ENCODE measurements around the gene SKOR2.

SKOR2 gene

DNA sequence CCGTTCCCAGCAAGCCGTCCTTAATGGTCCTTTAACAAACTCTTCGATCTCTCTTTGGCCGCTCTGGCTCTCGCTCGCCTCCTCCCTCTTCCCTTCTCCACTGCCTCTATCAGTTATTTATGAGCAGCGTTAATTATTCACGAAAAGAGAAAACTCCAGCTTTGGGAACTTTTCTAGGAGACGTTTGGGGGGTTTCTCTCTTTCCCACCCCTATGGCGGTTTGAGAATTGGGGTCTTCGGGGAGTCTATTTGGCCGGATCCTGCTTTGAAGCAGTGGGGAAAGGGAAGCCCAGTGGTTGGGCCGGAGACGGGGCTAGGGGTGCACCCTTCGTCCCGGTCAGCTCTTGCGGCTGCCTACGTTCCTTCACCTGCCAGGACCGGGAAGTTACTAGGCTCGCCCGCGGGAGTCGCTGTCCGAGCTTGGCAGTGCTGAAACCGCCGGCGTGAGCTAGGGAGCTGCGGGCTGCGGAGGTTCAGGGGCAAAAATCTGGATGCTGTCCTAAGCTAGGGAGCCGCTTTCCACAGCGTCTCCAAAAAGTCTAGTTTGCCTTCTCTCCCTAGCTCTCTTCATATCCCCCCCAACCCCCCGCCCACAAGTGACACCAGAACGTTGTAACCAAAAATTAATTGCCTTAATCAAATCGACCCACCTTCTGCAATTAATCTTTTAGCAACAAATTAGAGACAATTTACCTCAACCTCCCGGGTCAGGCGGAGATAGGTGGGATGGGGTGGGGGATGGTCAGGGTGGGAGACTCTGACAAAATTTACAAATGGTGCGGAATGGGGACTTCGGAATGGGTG lies 8.9 kb upstream of the SKOR2 start:
- DNase-seq, result no peak

DNA sequence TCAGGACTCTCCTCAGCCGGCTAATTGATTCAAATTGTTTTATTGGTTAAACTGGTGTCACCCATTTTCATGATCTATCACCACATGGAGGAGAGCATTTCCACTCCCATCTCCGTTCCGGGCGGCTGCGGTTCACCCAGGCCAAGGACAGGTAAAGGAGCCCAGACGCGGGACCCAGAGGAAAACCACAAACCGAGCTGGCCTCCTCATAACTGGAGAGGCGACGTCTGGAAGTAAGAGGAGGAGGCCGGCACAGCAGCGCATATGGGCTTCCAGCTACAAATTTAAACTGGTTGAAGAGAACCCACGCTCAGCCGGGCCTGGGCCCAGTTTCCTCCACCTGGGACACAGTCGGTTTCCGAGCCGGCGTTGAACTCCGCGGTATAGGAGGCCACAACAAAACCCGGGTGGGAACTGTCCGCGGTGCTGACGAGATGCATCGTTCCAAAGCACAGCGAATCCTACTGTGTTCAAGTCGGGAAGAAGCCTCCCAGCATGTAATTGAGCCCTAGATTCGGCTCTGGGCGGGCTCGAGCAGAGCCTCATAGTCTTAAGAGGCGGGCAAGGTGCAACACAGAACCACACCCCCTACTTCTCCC lies 3.0 kb upstream of the SKOR2 start:
- no peak for DNase-seq

DNA sequence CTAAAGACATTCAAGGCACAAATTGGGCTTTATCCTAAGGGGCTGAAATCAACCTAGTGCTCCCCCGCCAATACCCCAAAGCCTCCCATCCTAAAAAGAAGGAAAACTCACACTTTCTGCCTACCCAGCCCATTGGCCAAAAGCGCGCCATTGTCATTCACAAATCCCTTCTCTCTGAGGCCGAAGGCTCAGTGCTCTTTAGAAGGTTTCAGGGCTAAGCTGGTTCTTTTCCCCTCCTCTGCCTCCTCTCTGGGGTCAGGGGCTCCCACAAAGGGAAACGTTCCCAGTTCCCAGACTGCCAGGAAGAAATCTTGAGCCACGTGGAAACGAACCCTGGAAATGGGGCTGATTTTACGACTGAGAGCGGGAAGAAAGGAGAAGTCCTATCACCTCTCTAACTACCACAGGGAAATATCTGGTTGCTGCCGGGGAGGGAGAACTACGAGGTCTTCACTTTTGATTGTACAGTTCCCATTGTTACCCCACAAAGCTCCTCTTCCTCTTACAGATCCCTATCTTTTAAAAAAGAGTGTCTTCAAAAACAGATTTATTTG lies 1.7 kb upstream of the SKOR2 start:
- DNase-seq, result no peak

DNA sequence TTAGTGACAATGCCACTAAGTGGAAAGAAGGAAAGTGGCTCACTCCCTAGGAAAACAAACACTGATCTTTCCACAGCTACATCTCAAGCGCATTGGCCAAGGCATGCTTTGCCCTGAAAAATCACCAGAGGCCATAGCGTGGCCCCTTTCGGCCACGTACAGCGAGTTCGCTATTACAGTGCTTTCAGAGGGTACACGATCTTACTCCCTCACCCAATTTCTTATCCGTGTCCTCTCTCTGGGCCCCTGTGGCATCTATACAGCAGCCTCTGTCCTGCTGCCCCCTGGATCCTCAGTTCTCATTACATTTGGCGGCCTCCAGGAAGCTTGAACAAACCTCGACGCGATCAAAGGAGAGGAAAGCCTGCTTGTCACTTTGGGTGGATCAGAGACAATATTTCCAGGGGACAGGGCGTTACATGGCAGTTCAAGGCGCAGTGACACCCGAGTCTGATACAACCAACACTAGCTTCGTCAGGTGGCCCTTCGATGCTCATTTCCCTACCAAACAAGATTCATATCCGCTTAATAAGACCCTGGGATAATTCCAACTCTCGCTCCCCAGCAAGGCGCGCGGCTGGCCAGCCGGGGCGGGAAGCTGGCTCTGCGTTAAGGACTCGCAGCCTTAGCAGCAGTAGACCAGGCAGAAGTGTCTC lies 941 bp downstream of the SKOR2 start:
- no peak for DNase-seq

DNA sequence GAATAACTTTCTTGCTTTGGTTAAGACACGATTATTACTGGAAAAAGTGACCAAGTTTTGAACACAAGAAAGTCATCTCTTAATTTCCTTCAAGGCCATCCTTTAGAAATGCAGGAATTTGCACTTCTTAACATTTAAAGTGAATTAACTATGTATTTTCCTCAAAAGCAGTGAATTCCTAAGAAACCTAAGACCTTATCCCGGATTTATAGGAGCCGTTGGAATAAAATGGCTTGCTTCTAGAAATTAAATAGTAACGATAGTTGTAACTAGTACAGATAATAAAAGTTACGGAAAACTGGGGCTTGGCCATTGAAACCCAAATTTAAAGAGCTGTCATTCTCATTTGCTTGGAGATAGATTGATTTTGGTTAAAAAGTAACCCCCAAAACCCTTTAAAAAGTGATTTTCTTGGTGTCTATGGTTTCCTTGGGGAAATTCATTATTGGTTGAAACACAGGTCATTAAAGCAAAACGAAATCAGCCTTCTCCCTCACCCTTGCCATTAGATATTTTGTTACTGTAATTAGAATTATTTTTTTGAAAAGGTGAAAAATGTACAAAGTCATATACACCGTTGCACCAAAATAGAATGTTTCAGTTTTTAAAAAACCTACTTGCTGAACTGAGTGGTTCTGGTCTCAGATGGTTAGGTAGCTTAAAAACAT lies 2.0 kb downstream of the SKOR2 start:
- no peak for DNase-seq

DNA sequence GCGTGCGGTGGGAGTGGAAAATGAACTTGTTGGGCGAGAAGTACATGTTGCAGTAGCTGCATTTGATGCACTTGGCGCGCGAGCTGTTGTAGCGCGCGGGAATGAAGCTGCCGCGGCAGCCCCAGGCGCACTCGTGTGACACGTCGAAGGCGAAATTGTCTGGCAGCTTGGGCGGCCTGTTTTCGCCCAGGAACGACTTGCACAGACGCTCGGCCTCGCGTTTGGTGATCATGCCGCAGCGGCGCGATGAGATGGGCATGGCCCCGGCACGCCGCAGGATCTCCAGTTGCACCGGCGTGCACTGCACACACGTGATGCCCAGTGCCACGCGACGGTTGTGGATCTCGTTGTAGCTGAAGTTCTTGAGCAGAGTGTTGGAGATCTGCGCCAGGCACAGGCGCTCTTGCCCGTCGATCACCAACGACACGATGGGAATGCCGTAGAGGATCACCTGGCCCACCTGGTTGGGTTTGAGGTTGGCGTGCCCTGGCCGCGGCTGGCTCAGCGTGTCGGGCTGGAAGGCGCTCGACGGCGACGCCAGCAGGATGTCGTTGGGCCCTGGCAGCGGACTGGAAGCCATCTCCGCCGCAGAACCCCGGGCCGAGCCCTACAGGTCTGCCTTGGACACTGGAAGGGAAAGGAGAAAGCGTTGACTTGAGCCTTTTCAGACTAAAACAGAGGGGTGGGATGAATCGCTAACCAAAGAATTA lies 2.7 kb downstream of the SKOR2 start:
- no peak for DNase-seq

DNA sequence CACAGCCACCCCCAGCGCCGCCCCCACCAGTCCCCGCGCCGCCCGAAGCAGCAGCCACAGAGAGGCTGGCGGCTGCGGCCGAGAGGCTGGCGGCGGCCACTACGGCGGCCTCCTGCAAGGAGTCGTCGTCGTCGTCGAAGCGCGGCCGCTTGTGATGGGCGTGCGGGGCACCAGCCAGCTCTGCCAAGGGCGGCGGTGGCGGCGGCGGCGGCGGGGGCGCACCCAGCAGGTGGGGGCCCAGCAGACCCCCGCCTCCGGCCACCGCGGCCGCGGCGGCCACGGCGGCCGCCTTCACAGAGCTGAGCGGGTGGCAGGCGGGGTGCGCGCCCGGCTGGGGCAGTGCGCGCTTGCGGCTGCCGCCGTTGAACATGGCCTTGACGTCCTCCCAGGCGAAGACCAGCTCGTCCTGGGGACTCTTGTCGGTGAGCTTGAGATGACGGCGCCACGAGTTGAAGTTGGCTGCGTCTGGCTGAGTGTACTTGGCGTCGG lies 3.3 kb downstream of the SKOR2 start:
- DNase-seq, result no peak

DNA sequence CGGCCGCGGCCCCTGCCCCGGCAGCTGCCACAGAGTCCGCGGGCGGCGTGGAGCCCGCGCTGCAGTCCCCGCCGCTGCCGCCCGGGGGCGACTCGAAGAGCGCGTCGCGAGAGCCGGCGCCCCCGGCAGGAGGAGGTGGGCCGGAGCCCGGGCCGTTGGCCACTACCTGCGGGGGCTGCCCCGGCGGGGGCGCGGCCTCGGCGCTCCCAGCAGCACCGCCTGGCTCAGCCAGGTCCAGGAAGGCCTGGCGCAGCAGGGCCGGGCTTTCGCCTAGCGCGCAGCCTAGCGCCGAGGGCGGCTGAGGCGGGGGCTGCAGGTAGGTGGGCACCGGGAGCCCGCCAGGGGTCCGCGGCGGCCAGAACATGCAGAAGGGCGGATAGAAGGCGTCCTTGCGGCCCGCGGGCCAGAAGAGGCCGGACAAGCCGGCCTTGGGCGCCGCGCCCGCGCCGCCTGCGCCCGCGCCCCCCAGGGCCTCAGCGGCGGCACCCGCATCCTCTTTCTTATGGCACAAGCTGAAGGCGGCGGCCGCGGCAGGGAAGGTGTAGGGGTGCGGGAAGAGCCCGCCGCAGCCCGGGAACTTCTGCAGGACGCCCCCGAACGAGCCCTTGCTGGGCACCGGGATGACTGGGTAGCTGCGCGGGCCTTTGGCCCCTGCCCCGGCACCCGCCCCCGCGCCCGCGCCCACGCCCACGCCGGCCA lies 3.9 kb downstream of the SKOR2 start:
- DNase-seq, result no peak

DNA sequence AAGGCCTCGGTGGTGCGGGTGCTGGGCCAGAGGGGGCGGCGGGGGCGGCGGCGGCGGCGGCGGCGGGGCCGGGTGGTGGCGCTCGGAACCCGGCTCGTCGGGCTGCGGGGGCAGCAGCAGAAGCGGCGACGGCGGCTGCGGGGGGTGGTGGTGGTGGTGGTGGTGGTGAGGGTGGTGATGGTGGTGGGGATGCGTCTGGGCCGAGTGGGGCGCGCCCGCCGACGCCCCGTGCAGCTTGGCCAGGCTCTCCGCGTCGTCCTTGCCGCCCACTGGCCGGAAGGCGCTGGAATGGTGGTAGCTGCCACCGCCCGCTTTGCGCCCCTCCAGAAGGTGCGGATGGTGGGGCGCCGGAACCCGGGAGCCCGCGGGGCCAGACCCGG lies 4.4 kb downstream of the SKOR2 start:
- DNase-seq, result no peak

DNA sequence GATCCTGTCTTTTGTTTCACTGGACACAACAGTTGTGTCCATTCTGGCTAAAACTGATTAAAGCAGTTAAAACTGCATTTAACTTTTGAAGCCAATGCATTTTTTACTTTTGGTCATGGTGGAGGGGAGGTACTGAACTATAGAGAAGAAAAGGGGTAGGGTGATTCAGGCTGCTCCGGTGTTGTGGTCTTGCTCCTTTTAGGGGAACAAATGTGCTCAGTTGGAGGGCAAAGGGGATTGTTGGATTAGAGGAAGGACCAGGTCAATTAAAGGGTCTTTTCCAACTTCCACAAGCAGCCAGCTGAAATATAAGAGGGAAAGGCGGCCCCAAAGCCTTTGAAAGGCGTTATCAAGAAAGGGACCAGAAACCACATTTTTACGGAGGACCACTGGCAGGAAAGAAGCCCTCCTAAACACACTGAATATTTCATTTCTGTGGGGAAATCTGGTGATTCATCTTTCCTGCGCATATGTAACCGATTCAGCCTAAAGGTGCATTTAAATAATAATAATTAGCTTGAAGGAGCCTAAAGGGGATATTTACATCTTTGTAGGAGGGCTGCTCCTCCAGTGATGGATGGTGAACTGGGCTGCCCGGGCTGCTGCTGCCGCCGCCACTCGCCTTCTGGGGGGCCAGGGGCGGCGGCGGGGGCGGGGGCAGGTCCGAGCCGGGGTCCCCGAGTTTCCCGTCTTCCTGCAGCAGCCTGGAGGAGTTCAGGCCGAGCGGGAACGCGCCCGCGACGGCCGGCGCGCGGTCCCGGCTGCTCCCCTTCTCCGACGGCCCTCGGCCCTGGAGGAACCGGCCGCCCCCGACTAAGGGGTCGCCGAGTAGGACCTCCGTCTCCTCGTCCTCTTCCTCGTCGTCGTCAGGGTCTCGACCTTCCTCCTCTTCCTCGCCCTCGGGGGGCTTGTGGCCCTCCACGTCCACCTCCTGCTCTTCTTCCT lies 5.2 kb downstream of the SKOR2 start:
- no peak for DNase-seq

DNA sequence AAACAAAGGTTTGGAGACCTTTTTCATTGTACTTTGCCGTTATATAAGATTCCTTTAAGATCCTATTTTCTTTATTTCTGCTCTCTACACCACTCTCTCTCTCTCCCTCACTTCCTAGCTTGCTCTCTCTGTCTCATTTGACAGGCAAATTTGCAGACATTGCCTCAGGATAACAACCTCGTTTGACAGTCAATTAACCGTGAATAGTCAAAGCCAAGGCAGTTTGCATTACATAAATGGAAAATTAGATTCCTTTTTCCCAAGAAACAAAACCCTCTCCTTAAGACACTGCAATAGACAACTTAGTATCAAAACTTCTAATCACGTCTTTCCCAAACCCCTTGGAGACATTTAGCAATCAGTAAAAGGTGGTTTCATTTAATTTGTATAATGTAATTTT lies 7.4 kb downstream of the SKOR2 start:
- DNase-seq, result no peak

DNA sequence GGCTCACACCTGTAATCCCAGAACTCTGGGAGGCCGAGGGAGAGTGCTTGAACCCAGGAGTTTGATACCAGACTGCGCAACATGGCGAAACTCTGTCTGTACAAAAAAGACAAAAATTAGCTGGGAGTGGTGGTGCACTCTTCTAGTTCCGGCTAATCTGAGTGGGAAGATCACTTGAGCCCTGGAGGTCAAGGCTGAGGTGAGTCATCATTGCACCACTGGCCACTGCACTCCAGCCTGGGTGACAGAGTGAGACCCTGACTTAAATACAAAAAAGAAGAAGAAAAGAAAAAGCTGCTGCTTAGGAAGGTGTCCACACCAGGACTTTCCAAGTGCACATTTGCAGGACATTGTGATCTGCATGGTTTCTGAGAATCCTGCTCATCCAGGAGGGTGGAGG lies 16.4 kb downstream of the SKOR2 start:
- no peak for DNase-seq

DNA sequence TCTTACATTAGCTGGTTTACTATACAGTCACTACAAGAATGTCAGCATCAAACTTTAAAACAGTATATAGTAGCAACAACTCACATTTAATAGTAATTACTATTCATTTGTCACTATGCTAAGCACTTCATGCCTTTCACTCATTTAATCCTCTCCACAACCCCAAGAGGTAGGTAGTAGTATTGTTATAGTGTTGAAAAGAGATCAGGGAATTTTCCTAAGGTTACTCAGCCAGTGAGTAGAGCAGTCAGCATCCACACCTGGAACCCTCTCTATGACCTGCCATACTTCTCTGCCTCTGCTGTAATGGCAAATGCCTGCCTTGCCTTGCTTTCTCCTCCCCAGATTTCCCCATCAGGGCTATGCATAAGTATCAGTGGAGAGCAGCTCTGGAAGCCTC lies 24.8 kb downstream of the SKOR2 start:
- no peak for DNase-seq

DNA sequence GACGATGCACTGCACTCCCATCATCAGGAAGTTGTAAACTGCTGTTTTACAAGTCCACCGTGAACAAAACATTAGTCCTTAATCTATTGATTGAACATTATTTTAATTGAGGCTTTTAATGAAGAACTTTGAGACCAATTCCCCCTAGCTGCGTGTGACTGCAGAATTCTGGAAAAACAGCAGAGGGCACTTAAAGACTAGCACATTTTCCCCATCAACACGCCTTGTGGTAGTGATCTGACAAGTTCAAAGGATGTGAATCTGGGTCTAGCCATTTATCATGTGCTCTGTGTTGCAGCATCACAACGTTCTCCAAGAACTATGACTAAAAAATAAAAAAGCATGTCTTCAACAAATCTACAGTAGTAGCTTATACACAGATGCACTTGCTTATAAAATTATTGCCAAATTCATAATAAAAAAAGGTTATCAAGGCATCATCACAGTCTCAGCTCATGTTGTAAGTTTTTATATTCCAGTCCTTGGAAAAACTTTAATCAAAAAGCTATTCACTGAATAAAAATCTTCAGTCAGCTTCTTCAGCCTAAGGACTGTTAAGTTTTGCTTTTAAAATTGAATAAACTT lies 35.8 kb downstream of the SKOR2 start:
- peak; percentile 27 for DNase-seq

DNA sequence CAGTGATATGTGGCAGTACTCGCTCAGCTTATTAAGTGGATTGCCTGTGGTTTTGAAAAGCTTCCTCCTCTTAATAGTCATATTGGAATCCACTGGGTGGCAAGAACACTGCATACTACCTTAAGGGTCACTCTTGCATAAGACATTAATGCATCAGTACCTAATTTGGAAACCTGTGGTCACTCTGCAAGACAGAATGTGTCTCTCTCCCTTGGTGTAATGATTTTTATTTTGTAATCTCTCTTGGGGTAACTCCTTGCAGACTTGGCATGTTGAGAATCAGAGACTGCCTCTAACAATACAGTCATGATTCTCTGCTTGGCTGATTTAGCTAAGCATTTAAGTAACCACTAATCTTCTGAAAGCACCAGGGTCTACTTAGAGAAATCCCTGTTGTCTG lies 42.3 kb downstream of the SKOR2 start:
- no peak for DNase-seq

DNA sequence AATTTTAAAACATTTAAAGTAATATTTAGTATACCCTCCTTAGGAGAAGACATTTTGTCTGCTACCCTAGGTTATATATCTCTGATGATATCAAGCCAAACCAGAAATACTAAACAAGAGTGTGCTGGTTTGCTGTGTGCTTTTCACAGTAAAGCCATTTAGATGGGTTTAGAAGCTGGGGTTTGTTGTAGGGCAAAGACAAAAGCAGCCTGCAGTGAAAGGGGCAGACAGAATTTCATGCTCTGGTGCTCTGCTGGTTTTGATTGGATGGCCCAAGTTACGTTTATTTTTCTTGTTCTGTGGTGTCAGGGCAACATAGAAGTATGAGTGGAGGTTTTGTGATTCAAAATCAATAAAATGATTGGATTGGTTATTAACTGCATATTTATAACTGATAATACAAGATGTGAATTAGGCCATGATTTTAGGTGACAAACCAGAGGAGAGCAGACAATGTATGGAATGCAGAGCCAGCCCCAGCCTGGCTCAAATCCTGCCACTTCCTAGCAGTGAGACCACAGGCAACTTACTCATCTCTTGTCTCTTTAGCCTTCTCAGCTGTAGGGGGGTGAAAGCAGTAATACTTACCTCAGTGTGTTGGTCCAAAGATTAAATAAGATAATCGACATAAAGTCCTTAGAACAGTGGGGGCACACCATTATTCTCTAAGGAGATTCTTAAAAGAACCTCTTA lies 44.4 kb downstream of the SKOR2 start:
- DNase-seq, result no peak

DNA sequence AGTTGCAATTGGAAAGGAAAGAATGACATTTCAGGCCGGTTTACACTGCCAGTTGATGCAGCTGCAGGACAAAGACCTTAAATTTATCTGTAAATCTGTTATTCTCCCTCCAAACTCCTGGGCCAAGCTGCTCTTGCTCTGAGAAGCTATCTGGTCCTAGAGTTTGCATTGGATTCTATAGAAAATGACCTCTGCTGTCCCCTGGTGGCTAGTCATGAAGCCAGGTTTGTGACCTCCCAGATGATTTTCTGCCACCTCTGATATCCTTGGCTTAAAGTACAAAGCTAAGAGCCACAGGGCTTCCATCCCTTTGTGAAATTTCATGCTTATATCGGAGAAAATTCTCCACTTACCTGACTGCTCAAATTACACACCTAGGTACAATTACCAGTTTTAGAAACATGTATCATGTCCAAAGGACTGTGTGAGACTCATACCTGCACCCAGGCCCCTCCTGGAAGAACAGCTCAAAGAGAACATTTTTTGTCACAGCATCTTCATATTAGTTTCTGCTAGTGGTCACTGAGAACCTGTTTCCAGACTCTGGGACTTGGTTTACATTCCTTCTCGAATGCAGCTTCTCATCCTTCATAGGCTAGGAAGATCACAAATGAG lies 46.4 kb downstream of the SKOR2 start:
- DNase-seq, result peak; percentile 46

DNA sequence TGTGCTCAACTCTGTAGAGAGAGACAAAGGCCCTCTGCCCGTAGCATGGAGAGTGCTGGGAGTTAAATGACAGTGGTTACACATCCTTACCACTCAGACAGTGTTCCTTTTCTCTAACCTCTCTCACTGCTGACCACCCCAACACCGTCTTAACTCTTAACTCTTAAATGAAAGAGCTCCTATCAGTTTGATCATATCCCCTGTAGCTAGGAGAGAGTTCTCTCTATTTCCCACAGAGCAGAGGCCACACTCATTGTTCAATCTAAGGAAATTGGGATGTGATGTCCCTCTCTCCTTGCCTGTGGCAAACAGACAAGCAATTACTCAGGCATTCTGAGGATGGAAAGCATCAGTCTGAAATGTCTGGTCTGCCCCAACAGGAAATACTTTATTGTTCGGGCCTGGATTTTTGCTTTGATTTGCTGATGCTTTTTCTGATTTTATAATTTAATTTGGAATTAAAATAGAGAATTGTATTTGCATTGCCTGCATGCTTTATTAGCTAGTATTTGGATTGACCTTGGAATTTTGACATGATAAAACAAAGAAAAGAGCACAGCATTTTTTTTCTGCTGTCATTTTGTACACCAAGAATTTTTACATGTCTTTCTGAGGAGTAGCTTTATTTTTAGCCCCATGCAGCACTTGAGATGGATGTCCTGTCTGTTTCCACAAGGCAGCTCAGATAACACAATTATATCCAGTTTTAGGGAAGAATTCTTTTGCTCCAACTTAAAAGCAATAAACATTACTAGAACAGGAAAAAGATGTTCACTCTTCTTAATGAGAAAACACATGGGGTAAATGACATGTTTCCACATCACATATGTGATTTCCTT lies 47.6 kb downstream of the SKOR2 start:
- no peak for DNase-seq

Data from NCI-H2107 (cell line).